ENCODE measurements around the gene ZFP62.

Gene ZFP62

GRCh38 chr5:180866985-180867384 is 5.9 kb upstream of the ZFP62 start:
- DNase-seq: no peak

- DNase-seq: no peak
Observed at GRCh38 chr5:180865981-180866695, 5.1 kb upstream of the ZFP62 start.

GRCh38 chr5:180862645-180863044 is 1.6 kb upstream of the ZFP62 start:
- no peak for DNase-seq

- no peak for DNase-seq
Observed at GRCh38 chr5:180860273-180860886, 696 bp downstream of the ZFP62 start.

GRCh38 chr5:180858586-180858985 is 2.5 kb downstream of the ZFP62 start:
- DNase-seq: no peak

GRCh38 chr5:180853848-180854176 is 7.3 kb downstream of the ZFP62 start:
- no peak for DNase-seq

GRCh38 chr5:180853121-180853847 is 7.8 kb downstream of the ZFP62 start:
- DNase-seq: no peak

GRCh38 chr5:180852495-180852894 is 8.6 kb downstream of the ZFP62 start:
- no peak for DNase-seq

GRCh38 chr5:180850434-180851078 is 10.5 kb downstream of the ZFP62 start:
- DNase-seq: no peak

- DNase-seq: no peak
Observed at GRCh38 chr5:180849827-180850226, 11.2 kb downstream of the ZFP62 start.

GRCh38 chr5:180848878-180849277 is 12.2 kb downstream of the ZFP62 start:
- DNase-seq: no peak

GRCh38 chr5:180848265-180848664 is 12.8 kb downstream of the ZFP62 start:
- DNase-seq: no peak

- DNase-seq: no peak
Observed at GRCh38 chr5:180847026-180847425, 14.1 kb downstream of the ZFP62 start.

GRCh38 chr5:180844858-180845257 is 16.2 kb downstream of the ZFP62 start:
- DNase-seq: no peak

GRCh38 chr5:180844432-180844831 is 16.6 kb downstream of the ZFP62 start:
- DNase-seq: no peak

- no peak for DNase-seq
Observed at GRCh38 chr5:180839935-180840334, 21.1 kb downstream of the ZFP62 start.

GRCh38 chr5:180839227-180839626 is 21.8 kb downstream of the ZFP62 start:
- DNase-seq: no peak

- no peak for DNase-seq
Observed at GRCh38 chr5:180837478-180837877, 23.6 kb downstream of the ZFP62 start.

GRCh38 chr5:180832638-180833068 is 28.4 kb downstream of the ZFP62 start:
- no peak for DNase-seq

GRCh38 chr5:180831139-180832093 is 29.7 kb downstream of the ZFP62 start:
- DNase-seq: peak; percentile 42

- DNase-seq: peak; percentile 19
Observed at GRCh38 chr5:180830253-180831138, 30.6 kb downstream of the ZFP62 start.
